Measurements from ENCODE around the gene UBR2. TPM values are rescaled to one million over a fixed set of nuclear protein-coding genes. Genes with fewer than 3 reads are reported as not detected.
A peak's percentile ranks its signal among the peaks of the same experiment; 100 is the strongest.

The UBR2 gene
- total RNA-seq, result 10 to 100 TPM; 23.1 to 23.5 TPM

GRCh38 chr6:42563697-42564505 is at the start of gene UBR2:
Gene UBR2 (plus strand): TSS chr6:42564029. CDS start chr6:42564320, 291 bp downstream.
- CTCF ChIA-PET, result interaction anchor here (0.6 to 2.5 kb wide), 12 partner anchors 8 to 353 kb away, joined by 3 to 8 read pairs (median 3); no protein-coding TSS in a partner anchor
- peaks cover 26% of the 10 kb centered on the region for H3K4me1 Mint-ChIP-seq (ENCODE audit: low read depth)
- intact Hi-C loops (cut with micrococcal nuclease), result loop anchor here (1.0 to 5.0 kb wide), 11 partner anchors 8 to 827 kb away; partner anchors contain the start of genes KLHDC3, MRPS10, RPL7L1 and SRF
- H3K27me3 Mint-ChIP-seq (ENCODE audit: low read depth), result no peaks in the 10 kb centered on the region
- peak; percentile 98 for DNase-seq
- H3K9me3 Mint-ChIP-seq, result no peaks in the 10 kb centered on the region
- H3K4me3 Mint-ChIP-seq, result peak within 1 kb of the TSS; percentile 97
- peak within 1 kb of the TSS; percentile 92 for H3K27ac Mint-ChIP-seq
- peaks cover 14% of the 10 kb centered on the region for H3K36me3 Mint-ChIP-seq (ENCODE audit: low read depth)

- no peaks in the 10 kb centered on the region for H3K36me3 Mint-ChIP-seq (ENCODE audit: low read depth)
- H3K9me3 Mint-ChIP-seq, result peaks cover under 1% of the 10 kb centered on the region
- no peak for DNase-seq
- H3K4me1 Mint-ChIP-seq (ENCODE audit: low read depth), result peaks cover 5% of the 10 kb centered on the region
- CTCF ChIA-PET, result no interaction called here
- no peaks in the 10 kb centered on the region for H3K27me3 Mint-ChIP-seq (ENCODE audit: low read depth)
- no peak overlapping the region for H3K27ac Mint-ChIP-seq
- no peak overlapping the region for H3K4me3 Mint-ChIP-seq
- intact Hi-C loops (cut with micrococcal nuclease), result no loop called here
Observed at GRCh38 chr6:42514745-42515144, 49.1 kb upstream of the UBR2 start.

- Mint-ChIP-seq H3K36me3 (ENCODE audit: low read depth) (peaks cover 2% of the 10 kb centered on the region), H3K4me1 (ENCODE audit: low read depth) (peaks cover 18% of the 10 kb centered on the region), H3K4me3 (no peak overlapping the region), H3K9me3 (peaks cover 7% of the 10 kb centered on the region), H3K27me3 (ENCODE audit: low read depth) (no peaks in the 10 kb centered on the region), H3K27ac (no peak overlapping the region)
- intact Hi-C loops (cut with micrococcal nuclease), result loop anchor here (1.0 to 2.0 kb wide), 3 partner anchors 9 to 69 kb away; partner anchors contain the start of gene TRERF1
- DNase-seq, result no peak
- CTCF ChIA-PET, result interaction anchor here (1.2 to 2.8 kb wide), 3 partner anchors 9 to 18 kb away, joined by 3 to 14 read pairs (median 3); no protein-coding TSS in a partner anchor
Observed at GRCh38 chr6:42519779-42520178, 44.0 kb upstream of the UBR2 start.

- intact Hi-C loops (cut with micrococcal nuclease), result loop anchor here (1.0 to 2.0 kb wide), 6 partner anchors 11 to 181 kb away; partner anchors contain the start of gene TRERF1
- CTCF ChIA-PET, result interaction anchor here (1.2 to 3.3 kb wide), 4 partner anchors 10 to 27 kb away, joined by 3 to 14 read pairs (median 8); no protein-coding TSS in a partner anchor
- Mint-ChIP-seq H3K27ac (peak overlapping the region; percentile 38), H3K4me3 (no peak overlapping the region), H3K36me3 (ENCODE audit: low read depth) (peaks cover 2% of the 10 kb centered on the region), H3K9me3 (peaks cover 7% of the 10 kb centered on the region), H3K27me3 (ENCODE audit: low read depth) (no peaks in the 10 kb centered on the region), H3K4me1 (ENCODE audit: low read depth) (peaks cover 18% of the 10 kb centered on the region)
- peak; percentile 56 for DNase-seq
Observed at GRCh38 chr6:42520786-42521607, 42.8 kb upstream of the UBR2 start.

GRCh38 chr6:42522036-42522435 is 41.8 kb upstream of the UBR2 start:
- H3K4me3 Mint-ChIP-seq, result no peak overlapping the region
- H3K27me3 Mint-ChIP-seq (ENCODE audit: low read depth), result no peaks in the 10 kb centered on the region
- H3K36me3 Mint-ChIP-seq (ENCODE audit: low read depth), result peaks cover 2% of the 10 kb centered on the region
- H3K9me3 Mint-ChIP-seq, result peaks cover 7% of the 10 kb centered on the region
- CTCF ChIA-PET, result interaction anchor here (0.7 to 3.3 kb wide), 4 partner anchors 10 to 154 kb away, joined by 3 to 14 read pairs (median 8); no protein-coding TSS in a partner anchor
- no peak for DNase-seq
- intact Hi-C loops (cut with micrococcal nuclease), result no loop called here
- peaks cover 18% of the 10 kb centered on the region for H3K4me1 Mint-ChIP-seq (ENCODE audit: low read depth)
- no peak overlapping the region for H3K27ac Mint-ChIP-seq

- H3K36me3 Mint-ChIP-seq (ENCODE audit: low read depth), result peaks cover 2% of the 10 kb centered on the region
- no peak for DNase-seq
- peaks cover 18% of the 10 kb centered on the region for H3K4me1 Mint-ChIP-seq (ENCODE audit: low read depth)
Observed at GRCh38 chr6:42522942-42523814, 40.7 kb upstream of the UBR2 start.

GRCh38 chr6:42525206-42525605 is 38.6 kb upstream of the UBR2 start:
- Mint-ChIP-seq H3K27me3 (ENCODE audit: low read depth) (no peaks in the 10 kb centered on the region), H3K36me3 (ENCODE audit: low read depth) (no peaks in the 10 kb centered on the region), H3K4me1 (ENCODE audit: low read depth) (peaks cover 14% of the 10 kb centered on the region), H3K9me3 (peaks cover 2% of the 10 kb centered on the region), H3K4me3 (no peak overlapping the region), H3K27ac (no peak overlapping the region)
- CTCF ChIA-PET, result no interaction called here
- intact Hi-C loops (cut with micrococcal nuclease), result no loop called here
- DNase-seq, result no peak

More at GRCh38 chr6:42522942-42523814, 40.7 kb upstream of the UBR2 start:
- no peak overlapping the region for H3K4me3 Mint-ChIP-seq
- H3K27me3 Mint-ChIP-seq (ENCODE audit: low read depth), result no peaks in the 10 kb centered on the region
- CTCF ChIA-PET, result interaction anchor here (0.7 to 3.3 kb wide), 2 partner anchors 25 to 412 kb away, joined by 3 to 14 read pairs; no protein-coding TSS in a partner anchor
- intact Hi-C loops (cut with micrococcal nuclease), result no loop called here
- H3K27ac Mint-ChIP-seq, result no peak overlapping the region
- H3K9me3 Mint-ChIP-seq, result peaks cover 7% of the 10 kb centered on the region

GRCh38 chr6:42526616-42527015 is 37.2 kb upstream of the UBR2 start:
- Mint-ChIP-seq H3K36me3 (ENCODE audit: low read depth) (no peaks in the 10 kb centered on the region), H3K9me3 (no peaks in the 10 kb centered on the region), H3K27me3 (ENCODE audit: low read depth) (no peaks in the 10 kb centered on the region), H3K4me3 (no peak overlapping the region), H3K4me1 (ENCODE audit: low read depth) (peaks cover 4% of the 10 kb centered on the region), H3K27ac (no peak overlapping the region)
- intact Hi-C loops (cut with micrococcal nuclease), result no loop called here
- CTCF ChIA-PET, result interaction anchor here (1.5 kb wide), 1 partner anchor 21 kb away, joined by 4 read pairs; no protein-coding TSS in a partner anchor
- no peak for DNase-seq

GRCh38 chr6:42527204-42527603 is 36.6 kb upstream of the UBR2 start:
- Mint-ChIP-seq H3K27ac (no peak overlapping the region), H3K9me3 (no peaks in the 10 kb centered on the region), H3K4me1 (ENCODE audit: low read depth) (no peaks in the 10 kb centered on the region), H3K4me3 (no peak overlapping the region), H3K27me3 (ENCODE audit: low read depth) (no peaks in the 10 kb centered on the region), H3K36me3 (ENCODE audit: low read depth) (no peaks in the 10 kb centered on the region)
- CTCF ChIA-PET, result interaction anchor here (0.7 to 1.5 kb wide), 2 partner anchors 20 to 98 kb away, joined by 4 to 7 read pairs; no protein-coding TSS in a partner anchor
- no peak for DNase-seq
- intact Hi-C loops (cut with micrococcal nuclease), result no loop called here

- no peak for DNase-seq
- Mint-ChIP-seq H3K27me3 (ENCODE audit: low read depth) (no peaks in the 10 kb centered on the region), H3K9me3 (no peaks in the 10 kb centered on the region), H3K4me3 (no peak overlapping the region), H3K4me1 (ENCODE audit: low read depth) (no peaks in the 10 kb centered on the region), H3K27ac (no peak overlapping the region), H3K36me3 (ENCODE audit: low read depth) (no peaks in the 10 kb centered on the region)
- intact Hi-C loops (cut with micrococcal nuclease), result loop anchor here (5.0 kb wide), 1 partner anchor 268 kb away; no protein-coding TSS in a partner anchor
- CTCF ChIA-PET, result interaction anchor here (1.8 kb wide), 1 partner anchor 18 kb away, joined by 5 read pairs; no protein-coding TSS in a partner anchor
Observed at GRCh38 chr6:42530296-42530695, 33.5 kb upstream of the UBR2 start.

- no peak for DNase-seq
- H3K36me3 Mint-ChIP-seq (ENCODE audit: low read depth), result no peaks in the 10 kb centered on the region
- intact Hi-C loops (cut with micrococcal nuclease), result loop anchor here (5.0 kb wide), 1 partner anchor 268 kb away; no protein-coding TSS in a partner anchor
- no peak overlapping the region for H3K27ac Mint-ChIP-seq
- CTCF ChIA-PET, result interaction anchor here (0.9 to 3.4 kb wide), 10 partner anchors 10 to 270 kb away, joined by 3 to 29 read pairs (median 6); no protein-coding TSS in a partner anchor
- H3K27me3 Mint-ChIP-seq (ENCODE audit: low read depth), result no peaks in the 10 kb centered on the region
- no peaks in the 10 kb centered on the region for H3K9me3 Mint-ChIP-seq
- H3K4me3 Mint-ChIP-seq, result no peak overlapping the region
- no peaks in the 10 kb centered on the region for H3K4me1 Mint-ChIP-seq (ENCODE audit: low read depth)
Observed at GRCh38 chr6:42530751-42531150, 33.1 kb upstream of the UBR2 start.

Measured in activated naive CD4-positive, alpha-beta T cell treated with anti-CD3 and anti-CD28 coated beads for 36 hours (primary cell).